Retinal pigment epithelial cell (primary cell): Measurements from ENCODE around the gene DPP6.
"Not testable (repeated sequence)": the region's sequence is repeated elsewhere in the genome, so short reads cannot be mapped to it uniquely, and the experiment has no call there.

Source experiments
- DNase-seq: peaks from one replicate; pipeline ENCODE4 v3.0.0-alpha.2; 2010; ENCODE audit warnings: low read depth
- H3K4me3 ChIP-seq: 2 replicates; pipeline ENCODE4 v1.5.1; 2011; ENCODE audit warnings: mild to moderate bottlenecking, low read length, control low read depth, moderate library complexity
- TF ChIP-seq, protein P1 (sequence below): conservative IDR thresholded peaks from 2 replicates; pipeline ENCODE4 v1.5.1; 2011; ENCODE audit warnings: low read depth, low read length, control low read depth, inconsistent platforms

The DPP6 gene

GRCh38 chr7:154145922-154146706 is 93.9 kb downstream of the DPP6 start:
- H3K4me3 ChIP-seq, DNase-seq: not testable (repeated sequence)

GRCh38 chr7:154146707-154147038 is 94.5 kb downstream of the DPP6 start:
- not testable (repeated sequence) for DNase-seq, H3K4me3 ChIP-seq

GRCh38 chr7:154148791-154149516 is 96.8 kb downstream of the DPP6 start:
- not testable (repeated sequence) for DNase-seq, H3K4me3 ChIP-seq

DNA sequence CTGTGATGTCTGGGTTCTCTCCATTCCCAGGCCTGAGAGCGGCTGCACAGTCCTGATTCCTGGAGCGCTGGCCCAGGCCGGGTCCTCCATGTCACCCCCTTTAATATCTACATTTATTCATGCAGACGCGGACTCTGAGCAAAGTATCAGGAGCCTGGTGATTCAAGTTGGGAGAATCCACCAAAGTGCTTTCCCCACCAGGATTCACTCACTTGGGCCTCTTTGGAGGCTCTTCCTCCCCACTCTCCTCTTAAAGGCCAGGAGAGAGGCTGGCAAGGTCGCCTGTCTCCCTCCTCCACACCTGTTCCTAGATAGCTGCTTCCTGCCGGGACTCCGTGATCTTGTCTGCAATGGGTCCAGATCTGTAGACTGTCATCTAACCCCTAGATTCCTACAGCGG is 98.5 kb downstream of the DPP6 start:
- DNase-seq, H3K4me3 ChIP-seq: not testable (repeated sequence)

DNA sequence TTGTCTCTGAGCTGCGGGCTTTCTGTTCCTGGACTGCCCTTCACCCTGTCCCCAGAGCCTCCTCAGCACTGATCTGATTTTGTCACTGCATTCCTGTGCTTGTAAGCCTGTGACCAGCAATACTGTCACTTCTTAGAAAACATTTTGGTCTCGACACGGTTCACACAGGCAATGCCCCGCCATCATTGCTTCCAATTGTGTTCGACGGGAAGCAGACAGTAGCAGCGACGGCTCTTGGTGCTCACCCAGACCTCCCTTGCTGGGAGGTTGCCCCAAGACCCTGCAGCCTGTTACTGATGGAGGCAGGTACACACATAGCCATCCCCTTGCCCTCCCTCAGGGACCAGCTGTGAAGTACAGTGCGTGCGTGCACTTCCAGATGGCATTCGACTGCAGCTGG is 99.1 kb downstream of the DPP6 start:
- H3K4me3 ChIP-seq = not testable (repeated sequence)

GRCh38 chr7:154155928-154156327 is 103.7 kb downstream of the DPP6 start:
- H3K4me3 ChIP-seq, DNase-seq: not testable (repeated sequence)

More for the DNA sequence above, 99.1 kb downstream of the DPP6 start:
- not testable (repeated sequence) for DNase-seq

DNA sequence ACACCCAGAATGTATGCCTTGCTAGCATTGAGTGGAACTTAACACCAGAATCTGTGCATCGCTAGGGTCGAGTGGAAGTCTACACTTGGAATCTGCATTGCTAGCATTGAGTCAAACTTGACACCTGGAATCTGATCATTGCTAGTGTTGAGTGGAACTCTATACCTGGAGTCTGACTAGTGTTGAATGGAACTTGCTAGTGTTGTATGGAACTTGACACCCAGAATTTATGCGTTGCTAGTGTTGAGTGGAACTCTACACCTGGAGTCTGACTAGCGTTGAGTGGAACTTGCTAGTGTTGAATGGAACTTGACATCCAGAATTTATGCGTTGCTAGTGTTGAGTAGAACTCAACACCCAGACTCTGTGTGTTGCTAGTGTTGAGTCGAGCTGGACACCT is 110.7 kb downstream of the DPP6 start:
- not testable (repeated sequence) for DNase-seq, H3K4me3 ChIP-seq

DNA sequence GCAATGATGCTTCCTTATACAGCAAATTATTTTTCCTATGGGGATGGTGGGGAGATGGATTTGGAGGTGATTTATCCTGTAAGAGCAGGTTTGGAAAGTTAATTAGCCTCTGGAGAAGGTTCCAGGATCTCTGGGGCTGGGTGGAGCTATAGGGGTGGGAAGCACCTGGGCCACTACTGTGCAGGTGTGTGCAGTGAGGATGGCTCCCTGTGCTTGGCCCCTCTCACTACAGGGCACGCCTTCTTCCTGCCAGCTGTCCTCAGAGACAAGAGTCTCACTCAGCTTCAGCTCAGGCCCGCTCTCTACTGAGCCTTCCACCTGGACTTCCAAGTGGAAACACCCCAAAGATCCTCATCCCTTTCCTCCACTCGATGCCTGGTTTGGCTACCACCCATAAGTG is 111.4 kb downstream of the DPP6 start:
- not testable (repeated sequence) for H3K4me3 ChIP-seq

DNA sequence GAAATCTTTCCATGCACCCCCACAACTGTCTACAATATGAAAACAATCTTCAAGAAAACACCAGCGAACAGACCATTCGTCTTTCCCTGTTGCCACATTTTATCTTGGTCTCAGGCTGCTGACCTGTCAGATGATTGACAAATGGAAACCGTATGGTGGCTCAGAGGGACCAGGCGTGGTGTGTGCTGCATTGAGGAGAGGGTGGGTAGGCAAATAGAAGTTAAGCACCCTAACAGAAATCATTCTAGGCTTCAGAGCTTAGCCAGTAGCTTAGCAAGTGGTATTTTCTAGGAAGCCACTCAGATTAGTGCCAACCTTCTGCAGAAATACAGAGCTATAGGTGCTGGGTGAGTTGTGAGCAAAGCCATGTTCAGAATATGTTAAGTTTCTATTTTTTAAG is 114.9 kb downstream of the DPP6 start:
- TF ChIP-seq, protein P1, sequence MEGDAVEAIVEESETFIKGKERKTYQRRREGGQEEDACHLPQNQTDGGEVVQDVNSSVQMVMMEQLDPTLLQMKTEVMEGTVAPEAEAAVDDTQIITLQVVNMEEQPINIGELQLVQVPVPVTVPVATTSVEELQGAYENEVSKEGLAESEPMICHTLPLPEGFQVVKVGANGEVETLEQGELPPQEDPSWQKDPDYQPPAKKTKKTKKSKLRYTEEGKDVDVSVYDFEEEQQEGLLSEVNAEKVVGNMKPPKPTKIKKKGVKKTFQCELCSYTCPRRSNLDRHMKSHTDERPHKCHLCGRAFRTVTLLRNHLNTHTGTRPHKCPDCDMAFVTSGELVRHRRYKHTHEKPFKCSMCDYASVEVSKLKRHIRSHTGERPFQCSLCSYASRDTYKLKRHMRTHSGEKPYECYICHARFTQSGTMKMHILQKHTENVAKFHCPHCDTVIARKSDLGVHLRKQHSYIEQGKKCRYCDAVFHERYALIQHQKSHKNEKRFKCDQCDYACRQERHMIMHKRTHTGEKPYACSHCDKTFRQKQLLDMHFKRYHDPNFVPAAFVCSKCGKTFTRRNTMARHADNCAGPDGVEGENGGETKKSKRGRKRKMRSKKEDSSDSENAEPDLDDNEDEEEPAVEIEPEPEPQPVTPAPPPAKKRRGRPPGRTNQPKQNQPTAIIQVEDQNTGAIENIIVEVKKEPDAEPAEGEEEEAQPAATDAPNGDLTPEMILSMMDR = no peak
- no peak for DNase-seq

More for the DNA sequence above, 111.4 kb downstream of the DPP6 start:
- DNase-seq = not testable (repeated sequence)

DNA sequence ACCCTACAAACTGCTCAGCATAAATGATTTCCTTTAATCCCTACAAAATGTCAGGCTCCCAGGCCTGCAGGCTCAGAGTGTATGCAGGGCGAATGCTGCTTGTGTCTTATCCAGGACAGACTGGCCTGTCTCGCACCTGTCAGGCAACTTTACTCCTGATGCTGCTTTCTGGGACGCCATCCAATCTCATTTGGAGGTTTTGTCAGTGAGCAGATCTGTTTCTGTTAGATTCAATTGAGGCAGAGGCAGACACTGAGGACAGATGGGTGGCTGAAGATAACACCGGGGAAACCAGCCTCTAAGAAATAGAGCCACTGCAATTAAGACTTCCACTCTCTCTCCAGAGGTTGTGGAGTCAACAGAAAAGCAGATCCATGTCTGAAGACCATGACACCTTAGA is 115.6 kb downstream of the DPP6 start:
- no peak overlapping the region for H3K4me3 ChIP-seq
- TF ChIP-seq, protein P1 = no peak
- no peak for DNase-seq

More for the DNA sequence above, 114.9 kb downstream of the DPP6 start:
- no peak overlapping the region for H3K4me3 ChIP-seq

GRCh38 chr7:154171422-154171821 is 119.2 kb downstream of the DPP6 start:
- no peak for DNase-seq
- no peak overlapping the region for H3K4me3 ChIP-seq
- TF ChIP-seq, protein P1 = no peak
